Medulla oblongata (tissue), 1 donor: ENCODE measurements around the gene MVB12B.

Source experiments
- DNase-seq: peaks from one replicate; pipeline ENCODE4 v3.0.0-alpha.2; 2015; ENCODE audit errors: extremely low spot score

MVB12B gene

DNA sequence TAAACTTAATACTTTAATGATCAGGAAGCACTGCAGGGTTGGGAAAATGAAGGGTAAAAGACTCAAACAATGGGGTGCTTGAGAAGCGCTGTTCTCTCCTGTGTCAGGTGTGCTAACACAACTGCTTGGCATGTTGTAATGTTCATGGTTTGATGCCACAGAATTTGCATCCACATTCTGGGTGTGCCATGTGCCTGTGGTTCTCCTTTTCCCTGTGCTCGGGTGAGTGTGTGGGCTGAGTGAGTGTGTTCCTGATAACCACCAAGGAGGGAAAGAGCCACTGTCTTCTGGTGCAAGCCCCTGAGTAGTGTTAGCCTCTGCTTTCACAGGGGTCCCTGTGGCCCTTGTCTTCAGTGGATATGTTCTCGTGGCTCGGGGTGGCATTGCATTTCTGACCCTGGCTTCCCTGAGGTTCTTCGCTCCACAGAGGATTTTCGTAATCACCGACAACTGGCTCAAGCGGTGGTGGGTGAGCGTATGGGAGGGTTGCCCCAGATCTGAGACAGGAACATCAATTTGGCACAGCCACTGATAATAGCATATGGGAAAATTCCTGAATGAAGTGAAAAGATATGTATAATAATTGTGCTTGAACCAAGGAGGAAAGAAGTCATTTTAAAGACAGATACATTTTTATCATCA, 102.0 kb downstream of the MVB12B start:
- no peak for DNase-seq

DNA sequence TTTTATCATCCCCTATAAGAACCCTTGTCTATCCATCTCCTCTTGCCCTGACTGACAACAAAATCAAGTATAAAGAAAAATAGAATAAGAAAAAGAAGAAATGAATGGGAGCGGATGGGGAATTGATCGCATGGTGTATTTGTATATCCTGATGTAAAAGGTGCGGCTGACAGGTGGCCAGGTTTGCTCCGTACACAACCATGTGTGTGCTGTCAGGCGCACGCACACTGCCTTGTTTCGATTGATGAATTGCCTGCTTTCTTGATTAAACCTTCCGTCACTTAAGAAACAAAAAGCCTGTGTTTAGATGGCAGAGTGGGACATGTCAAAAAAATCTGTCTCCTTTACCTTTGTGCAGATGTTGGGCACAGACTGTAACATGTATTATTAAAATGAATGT, 102.6 kb downstream of the MVB12B start:
- no peak for DNase-seq

DNA sequence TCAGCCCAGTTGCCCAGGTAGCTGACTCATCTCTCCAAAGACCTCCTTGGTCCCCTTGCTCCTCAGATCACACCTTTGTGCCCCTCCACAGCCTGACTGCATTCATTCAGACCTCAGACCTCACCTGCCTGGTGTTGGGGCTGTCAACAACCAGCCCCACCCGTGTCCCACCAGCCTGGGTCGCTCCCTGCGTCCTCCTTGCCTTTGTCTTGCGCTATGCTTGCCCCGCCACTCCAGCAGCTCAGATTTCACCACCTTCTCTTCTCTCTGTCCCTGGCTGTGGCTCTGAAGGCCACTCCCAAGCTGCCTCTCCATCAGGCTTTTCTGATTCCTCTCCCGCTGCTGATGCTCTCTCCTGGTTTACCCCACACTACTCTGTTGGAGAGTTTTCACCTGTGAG, 103.5 kb downstream of the MVB12B start:
- no peak for DNase-seq

DNA sequence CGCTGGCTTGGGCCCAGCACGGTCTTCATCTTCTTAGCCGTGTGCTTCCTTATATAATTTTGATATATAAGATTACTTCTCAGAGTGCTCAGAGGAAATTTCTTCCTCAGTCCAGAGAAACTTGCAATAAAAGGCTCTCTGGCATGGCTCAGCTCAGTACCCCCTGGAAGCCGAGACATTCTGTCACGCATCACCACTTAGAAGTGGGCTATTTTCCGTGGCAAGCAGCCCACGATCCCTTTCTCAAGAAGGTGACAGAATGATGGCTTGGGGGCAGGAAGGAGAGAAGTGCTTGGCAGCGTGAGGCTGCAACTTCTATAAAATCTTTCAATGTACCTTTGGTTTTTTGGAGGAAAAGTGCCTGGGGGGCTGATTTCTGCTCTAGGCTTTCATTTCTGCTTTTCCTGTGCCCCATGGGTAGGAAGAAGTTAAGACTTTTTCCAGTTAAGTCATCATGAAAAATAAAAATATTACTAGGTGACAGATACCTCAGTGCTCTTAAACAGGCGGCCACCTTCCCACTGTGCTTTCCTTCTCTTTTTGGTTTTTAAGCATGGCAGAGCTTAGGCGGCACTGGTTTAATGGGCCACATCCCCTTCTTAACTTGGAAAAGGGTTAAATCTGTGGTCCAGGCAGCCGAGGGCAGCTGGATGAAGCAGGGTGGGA, 104.6 kb downstream of the MVB12B start:
- no peak for DNase-seq

DNA sequence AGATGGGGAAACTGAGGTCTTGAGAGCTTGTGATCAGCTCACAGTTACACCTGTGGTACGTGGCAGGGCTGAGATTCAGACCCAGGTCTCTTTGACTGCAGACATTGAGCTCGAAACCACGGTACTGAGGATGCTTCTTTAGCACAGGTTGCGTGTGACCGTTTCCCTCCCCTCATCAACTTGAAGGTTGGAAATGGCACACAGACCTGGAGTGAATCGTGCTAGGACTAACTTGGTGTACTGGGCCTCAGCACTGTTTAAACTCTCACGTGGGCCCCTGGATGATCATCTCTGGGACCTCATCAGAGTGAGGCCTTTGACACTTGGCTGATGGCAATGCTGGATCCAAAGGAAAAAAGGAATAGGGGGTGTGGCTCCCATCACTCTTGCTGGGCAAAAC, 106.0 kb downstream of the MVB12B start:
- DNase-seq: no peak

DNA sequence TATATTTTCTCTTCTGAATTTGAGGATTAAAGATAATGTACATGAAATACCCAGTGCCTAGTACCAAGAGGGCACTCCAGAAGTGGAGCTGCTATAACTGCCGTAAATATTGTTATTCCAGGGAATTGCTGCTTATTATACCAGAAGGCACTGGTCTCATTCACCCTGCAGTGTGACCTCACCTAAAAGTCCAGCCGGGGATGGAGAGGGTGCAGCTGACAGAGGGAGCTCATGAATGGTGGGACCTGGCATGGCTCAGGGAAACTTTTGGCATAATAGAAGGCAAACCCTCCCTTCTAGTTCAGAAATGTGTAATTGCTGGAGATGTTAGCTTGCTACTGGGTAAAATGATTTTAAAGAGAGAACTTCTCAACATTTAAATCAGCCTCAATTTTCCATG, 108.5 kb downstream of the MVB12B start:
- DNase-seq: no peak

DNA sequence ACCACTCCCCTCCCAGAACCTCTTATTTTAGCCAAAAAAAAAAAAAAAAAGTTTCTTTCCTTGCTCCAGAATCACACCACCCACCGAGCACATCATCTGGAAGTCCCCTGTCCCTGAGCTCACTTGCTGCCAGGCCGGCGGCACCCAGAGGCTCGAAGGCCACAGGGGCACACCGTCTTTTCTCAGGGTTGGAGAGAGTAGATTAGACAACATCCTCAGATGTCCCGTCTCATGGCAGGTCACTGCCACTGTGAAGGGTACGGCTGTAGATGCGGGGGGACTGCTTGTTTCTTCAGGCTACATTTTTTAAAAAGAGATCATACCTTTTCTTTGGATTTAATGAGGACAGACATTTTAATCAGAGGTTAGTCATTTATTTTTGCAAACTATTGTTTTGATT, 109.0 kb downstream of the MVB12B start:
- no peak for DNase-seq

DNA sequence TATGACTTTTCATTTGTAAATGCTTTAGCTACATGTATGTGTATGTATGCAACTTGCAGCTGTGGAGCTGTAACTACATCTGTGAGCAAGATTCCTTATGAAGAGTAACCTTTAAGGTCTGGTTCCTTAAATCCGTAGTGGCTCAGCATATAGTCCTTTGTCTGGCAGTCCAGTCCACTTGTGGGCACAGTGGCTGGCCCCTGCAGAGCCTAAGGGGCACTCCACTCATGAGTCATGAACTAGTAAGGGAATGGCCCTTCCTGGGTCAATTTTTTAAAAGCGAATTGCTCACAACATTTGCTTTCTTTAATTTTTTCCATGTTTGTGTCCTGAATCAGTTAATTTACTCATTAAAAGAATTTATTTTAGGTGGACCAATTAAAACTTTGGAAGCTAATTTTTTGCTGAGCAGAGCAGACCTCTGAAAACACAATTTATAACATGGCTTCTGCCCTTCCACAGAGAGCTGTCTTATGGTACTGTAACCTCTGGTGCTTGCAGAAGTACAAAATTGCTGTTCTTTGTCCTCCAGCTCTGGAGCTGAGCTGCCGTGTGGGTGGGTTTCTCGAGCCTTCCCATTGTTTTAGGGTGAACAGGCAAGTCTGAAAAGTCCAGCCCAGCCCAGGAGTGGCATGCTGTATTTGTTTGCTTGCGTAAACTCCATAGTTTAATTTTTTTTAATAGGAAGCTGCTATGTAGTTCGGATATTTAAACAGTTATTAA, 110.1 kb downstream of the MVB12B start:
- no peak for DNase-seq

DNA sequence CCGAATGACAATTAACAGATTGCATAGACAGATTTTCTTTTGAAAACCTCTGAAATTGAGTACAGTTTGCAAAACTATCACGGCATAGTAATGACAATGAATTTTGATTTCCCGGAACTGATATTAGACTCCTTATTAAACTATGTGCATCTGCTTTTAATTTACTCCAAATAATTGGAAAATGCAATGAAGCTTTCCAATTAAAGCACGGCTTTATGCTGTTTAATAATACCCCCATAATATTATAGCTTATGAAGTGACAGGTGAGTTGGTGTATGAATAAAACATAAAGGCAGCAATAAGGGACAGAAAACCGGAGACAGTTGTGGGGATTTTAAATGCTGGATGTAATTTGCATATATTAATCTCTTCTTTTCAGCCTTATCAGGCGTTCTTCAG, 110.6 kb downstream of the MVB12B start:
- DNase-seq: no peak

DNA sequence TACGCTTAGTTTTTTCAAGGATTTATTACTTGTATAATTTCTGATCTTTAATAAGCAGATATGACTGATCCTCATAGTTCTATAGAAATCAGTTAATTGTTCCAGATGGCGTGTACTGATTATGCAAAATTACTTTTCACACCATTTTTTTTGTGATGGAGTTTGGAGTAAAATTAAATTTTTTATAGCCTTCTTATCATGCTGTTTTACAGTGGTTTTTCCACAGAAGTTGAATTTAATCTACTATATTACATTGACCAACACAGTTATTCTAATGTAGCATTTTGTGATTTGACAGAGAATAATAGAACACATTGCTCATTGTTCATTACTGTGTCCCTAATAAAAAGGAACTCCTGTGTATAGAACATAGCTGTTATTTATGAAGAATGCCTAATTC, 111.1 kb downstream of the MVB12B start:
- DNase-seq: no peak

DNA sequence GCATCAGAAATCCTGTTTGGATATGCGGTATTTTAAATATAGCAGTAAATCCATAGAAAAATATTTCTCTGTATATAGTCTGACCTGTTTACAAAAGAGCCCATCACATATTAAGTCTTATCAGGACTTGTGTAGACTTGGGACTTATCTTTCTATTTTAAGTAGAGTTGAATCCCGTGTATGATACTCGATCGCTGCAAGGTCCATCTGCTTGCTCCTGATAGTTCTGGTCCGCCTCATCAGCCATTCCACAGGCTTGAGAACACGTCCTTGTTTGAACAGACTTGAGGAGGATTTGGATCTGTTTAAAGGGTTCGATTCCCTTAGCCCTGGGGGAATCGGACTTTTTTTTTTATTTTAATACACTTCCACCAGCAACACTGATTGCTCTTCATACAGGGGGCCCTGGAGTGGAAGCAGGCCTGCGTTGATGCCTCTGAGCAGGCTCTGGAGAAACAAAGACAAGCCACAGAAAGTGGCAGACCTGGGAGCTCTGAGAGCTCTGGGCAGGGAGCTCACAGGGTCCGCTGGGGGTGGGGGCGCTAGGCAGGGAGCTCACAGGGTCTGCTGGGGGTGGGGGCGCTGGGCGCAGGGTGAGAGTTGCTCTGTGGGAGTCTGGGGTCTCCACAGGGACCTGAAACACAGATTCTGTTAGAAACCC, 112.2 kb downstream of the MVB12B start:
- DNase-seq: no peak

DNA sequence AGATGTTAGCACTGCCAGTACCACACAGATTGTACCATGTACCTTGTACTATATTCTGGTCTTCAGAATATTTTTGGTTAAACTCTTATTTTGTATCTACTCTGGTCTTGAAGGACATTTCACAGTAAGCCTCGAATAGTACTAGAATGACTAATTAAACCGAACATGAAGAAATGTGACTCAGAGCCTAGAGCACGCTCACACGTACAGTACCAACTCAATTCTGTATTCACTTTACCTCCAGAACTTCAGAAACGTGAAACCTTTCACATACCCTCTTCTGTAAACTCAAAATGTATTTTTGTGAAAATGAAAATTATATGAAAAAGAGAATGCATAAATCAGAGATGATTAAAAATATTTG, 112.8 kb downstream of the MVB12B start:
- no peak for DNase-seq

DNA sequence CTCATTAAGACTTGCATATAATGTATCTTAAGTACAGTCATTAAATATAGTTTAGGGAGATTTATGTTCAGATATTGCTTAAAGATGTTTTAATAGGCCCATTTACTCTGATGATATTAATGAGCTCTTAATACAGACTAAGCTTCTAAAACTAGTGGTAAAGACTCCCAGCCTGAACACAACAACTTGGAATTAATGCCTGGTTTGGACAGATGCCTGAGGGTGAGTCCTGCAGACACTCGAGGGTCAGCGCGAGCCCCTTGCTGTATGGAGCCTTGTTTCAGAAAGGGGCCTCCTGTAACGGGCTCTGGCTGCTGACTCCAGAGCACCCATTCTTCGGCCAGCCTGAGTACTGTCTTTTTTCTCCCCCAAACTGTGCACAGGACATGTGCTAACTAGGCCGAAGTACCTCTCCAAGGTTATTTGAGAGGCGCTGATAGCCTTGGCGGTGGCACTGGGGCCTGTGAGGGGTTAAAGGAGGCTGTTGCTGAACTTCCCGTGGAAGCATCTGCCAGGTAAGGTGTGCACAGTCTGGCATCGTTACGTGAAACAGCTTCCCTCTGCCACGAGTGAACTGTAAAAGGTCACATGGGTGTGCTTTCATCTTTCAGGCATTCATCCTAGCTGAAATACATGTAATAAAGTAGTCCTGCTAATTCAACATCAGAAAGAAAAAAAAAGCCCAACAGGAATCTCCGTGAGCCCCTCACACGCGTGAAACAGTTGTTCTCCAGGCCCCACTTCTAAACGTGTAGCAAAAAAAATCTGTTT, 113.4 kb downstream of the MVB12B start:
- no peak for DNase-seq

DNA sequence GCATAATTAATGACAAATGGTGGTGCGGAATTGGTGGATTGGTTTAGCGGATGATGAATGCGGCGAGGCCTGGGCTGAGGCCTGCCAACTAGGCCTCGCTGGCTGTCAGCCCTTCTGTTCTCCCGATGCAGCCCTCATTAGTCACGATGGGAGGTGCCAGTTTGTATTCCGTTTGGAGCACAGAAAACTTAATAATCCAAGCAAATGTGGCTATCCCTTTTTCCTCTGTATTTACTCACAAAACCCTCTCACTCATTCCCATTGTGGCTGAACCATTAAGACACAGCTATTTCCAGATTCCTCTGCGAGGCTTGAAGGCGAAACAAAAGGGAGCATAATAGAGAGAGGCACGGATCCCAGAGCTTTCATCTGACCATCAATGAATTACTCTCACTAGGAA, 114.3 kb downstream of the MVB12B start:
- peak; percentile 90 for DNase-seq

DNA sequence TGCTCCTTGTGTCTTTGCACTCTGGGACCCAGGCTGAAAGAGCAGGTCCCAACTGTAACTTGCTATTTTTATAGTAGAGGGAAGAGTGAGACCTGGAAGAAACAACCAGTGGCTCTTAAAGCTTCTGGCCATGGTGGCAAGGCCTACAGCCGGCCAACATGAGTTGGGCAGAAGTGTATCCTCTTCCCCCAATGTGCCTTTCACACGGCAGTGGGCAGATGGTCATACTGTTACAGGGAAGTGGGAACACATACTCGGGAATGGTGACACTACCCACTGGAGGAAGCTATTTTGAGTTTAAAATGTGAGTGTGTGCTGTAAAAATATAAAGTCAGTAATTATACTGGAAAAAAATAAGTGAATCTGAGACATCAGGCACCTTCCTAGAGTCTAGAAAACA, 116.0 kb downstream of the MVB12B start:
- no peak for DNase-seq

DNA sequence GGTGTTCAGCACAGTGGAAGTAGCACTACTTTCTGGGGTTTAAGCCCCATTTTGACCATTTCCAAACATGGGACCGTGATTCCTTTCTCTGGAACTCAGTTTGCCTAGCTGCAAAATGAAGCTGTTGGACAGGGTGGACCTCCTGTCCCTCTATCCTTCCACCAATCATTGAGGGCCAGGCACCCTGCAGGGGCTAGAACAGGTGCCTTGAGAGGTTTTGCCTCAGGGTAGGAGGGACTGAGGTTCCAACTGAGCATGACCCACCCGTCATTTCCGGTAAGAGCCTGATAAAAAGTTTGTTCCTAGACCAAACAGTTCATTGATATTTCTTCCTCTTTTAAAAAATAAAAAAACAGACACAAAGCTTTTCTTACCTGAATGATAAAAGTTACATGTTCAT, 116.5 kb downstream of the MVB12B start:
- DNase-seq: no peak

DNA sequence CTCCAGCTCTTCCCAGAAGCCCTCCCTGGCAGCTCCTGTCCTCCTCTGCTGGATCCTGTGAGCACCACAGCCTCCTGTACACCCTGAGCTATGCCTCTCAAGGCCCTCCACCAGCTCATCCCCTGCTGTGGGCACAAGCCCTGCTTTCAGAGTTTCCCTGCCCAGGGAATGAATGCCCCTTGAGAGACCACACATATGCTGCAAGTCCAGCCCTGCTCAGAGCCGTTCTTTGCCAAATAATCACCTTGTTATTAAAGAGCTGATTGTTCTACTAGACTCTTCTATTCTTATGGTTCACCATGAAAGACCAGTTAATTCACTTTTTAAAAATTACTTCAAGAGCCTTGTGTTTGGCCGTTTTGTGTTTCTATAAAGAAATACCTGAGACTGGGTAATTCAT, 121.5 kb downstream of the MVB12B start:
- no peak for DNase-seq

DNA sequence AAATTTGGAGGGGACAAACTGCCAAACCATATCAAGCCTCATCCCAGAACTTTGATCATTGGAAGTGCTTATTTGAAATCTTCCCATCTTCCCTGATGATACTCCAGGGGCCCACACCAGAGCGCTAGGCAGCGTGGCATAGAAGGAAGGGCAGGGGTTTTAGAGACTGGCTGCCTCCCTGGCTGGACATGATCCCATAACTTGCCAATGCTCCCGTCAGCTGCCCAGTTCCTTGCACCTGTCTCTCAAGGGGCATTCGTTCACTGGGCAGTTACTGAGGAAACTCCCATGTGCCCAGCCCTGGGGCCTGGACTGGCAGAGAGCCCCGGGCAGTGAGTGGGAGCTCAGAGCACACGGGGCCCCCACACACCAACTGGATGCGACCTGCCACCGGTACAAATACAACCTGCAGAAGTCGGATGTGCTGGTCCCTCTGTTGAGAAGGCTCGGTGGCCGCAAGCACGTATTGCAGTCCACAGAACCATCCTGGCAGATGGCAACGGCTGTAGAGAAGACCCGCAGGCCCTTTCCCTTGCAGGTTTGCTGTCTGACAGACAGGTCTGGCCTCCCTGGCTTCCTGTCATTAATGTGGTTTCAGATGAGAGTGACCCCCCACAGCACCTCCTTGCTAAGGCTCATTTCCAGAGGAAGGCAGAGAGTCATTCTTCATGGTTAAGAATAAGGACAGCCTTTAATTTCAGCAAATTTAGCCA, 122.4 kb downstream of the MVB12B start:
- no peak for DNase-seq

DNA sequence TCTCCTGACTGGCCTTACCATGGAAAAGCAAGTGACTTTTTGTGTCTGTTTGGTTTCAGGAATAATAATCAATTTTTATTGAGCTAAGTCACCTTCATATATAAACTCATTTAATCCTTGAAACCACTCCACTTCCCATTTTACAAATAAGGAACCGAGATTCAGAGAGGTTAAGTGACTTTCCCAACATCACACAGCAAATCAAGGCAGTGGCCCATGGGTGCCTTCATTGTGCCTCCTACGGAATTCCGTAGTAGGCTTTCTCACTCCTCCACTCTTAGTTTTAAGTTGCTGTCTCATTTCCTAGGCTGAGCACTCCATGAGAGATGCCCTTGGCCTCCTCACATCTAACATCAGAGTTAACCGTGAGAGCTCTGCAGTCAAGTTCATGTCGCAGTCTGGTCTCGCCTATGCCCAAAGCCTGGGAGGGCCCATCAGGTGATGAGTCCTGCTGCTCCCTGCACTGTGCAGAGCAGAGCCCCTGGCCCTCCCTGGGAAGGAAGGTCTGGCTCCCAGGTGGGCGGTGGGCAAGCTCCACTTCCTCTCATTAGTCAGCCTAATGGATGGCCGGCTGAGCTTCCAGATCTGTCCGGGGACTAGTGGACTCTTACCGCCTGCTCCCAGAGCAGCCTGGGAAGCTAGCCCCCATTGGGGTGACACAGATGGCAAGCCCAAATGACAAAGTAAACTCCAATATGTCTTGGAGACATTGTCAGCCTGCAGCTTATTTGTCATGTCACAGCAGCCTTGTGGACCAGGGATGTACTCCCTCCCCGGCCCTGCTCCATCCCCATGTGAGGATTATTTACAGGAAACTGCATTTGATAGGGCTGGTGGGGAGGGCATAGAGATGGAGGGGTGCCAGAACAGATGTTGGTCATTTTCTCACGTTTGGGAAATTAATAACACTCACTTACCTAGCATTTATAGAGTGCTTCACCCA, 123.4 kb downstream of the MVB12B start:
- no peak for DNase-seq

DNA sequence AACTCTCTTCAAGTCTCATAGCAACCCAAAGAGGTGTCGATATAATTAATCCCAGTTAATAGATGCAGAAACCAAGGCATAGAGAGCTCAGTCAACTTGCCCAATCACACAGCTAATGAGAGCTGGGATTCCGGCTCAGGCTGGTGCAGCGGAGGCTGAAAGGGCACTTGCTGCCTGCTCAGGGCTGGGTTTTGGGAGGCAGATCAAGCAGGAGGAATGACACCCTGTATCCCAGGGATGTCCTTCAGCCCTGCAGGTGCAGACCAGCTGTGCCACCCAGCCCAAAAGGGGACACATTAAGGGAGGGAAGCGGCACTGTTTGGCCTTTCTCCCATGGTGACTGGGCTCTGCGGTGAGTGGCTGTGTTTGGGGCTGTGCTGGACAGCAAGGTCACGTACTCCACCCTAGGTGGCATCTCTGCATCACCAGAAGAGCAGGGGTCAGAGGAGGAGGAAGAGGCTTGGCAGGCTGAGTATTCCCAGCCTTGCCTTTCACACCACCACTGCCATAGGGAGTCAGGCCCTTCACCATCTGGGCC, 124.1 kb downstream of the MVB12B start:
- DNase-seq: no peak
